Nephron progenitor cell (in vitro differentiated cells): ENCODE results near the gene XPNPEP3.

Source experiments
- DNase-seq: peaks from one replicate; pipeline ENCODE4 v3.0.0; 2021
- H3K27ac Mint-ChIP-seq: 2 replicates; pipeline ENCODE4 v1.8.0; 2021; ENCODE audit warnings: mild to moderate bottlenecking, moderate library complexity, mixed read lengths
- H3K27me3 Mint-ChIP-seq: 2 replicates; pipeline ENCODE4 v1.8.0; 2021; ENCODE audit warnings: mild to moderate bottlenecking, low read depth, mixed read lengths; ENCODE audit not compliant: poor library complexity
- H3K36me3 Mint-ChIP-seq: 2 replicates; pipeline ENCODE4 v1.8.0; 2021; ENCODE audit warnings: low read depth, mixed read lengths
- H3K4me1 Mint-ChIP-seq: 2 replicates; pipeline ENCODE4 v1.8.0; 2021; ENCODE audit warnings: mixed read lengths
- H3K4me3 Mint-ChIP-seq: 2 replicates; pipeline ENCODE4 v1.8.0; 2021; ENCODE audit warnings: mild to moderate bottlenecking, moderate library complexity, mixed read lengths
- H3K9me3 Mint-ChIP-seq: 2 replicates; pipeline ENCODE4 v1.8.0; 2021; ENCODE audit warnings: mild to moderate bottlenecking, moderate library complexity, mixed read lengths
- TF ChIP-seq, protein P1 (sequence below): fragments of 200-600 bp; sonication (generic); IDR thresholded peaks from 2 replicates; pipeline ENCODE4 v1.5.0; 2021; ENCODE audit warnings: antibody characterized with exemption

XPNPEP3 gene

GRCh38 chr22:40976866-40977700 is 120.1 kb downstream of the XPNPEP3 start:
- no peak for DNase-seq
- H3K9me3 Mint-ChIP-seq = no peaks in the 10 kb centered on the region
- H3K27ac Mint-ChIP-seq = no peak overlapping the region
- peaks cover 21% of the 10 kb centered on the region for H3K36me3 Mint-ChIP-seq
- H3K4me3 Mint-ChIP-seq = no peak overlapping the region
- H3K4me1 Mint-ChIP-seq = peaks cover 4% of the 10 kb centered on the region
- H3K27me3 Mint-ChIP-seq = peaks cover 7% of the 10 kb centered on the region
- TF ChIP-seq, protein P1, sequence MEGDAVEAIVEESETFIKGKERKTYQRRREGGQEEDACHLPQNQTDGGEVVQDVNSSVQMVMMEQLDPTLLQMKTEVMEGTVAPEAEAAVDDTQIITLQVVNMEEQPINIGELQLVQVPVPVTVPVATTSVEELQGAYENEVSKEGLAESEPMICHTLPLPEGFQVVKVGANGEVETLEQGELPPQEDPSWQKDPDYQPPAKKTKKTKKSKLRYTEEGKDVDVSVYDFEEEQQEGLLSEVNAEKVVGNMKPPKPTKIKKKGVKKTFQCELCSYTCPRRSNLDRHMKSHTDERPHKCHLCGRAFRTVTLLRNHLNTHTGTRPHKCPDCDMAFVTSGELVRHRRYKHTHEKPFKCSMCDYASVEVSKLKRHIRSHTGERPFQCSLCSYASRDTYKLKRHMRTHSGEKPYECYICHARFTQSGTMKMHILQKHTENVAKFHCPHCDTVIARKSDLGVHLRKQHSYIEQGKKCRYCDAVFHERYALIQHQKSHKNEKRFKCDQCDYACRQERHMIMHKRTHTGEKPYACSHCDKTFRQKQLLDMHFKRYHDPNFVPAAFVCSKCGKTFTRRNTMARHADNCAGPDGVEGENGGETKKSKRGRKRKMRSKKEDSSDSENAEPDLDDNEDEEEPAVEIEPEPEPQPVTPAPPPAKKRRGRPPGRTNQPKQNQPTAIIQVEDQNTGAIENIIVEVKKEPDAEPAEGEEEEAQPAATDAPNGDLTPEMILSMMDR = no peak

- TF ChIP-seq, protein P1 = no peak
- Mint-ChIP-seq H3K4me1 (peaks cover 12% of the 10 kb centered on the region), H3K36me3 (peaks cover 4% of the 10 kb centered on the region), H3K27me3 (peaks cover 7% of the 10 kb centered on the region), H3K4me3 (no peak overlapping the region), H3K27ac (no peak overlapping the region), H3K9me3 (no peaks in the 10 kb centered on the region)
- DNase-seq = no peak
These were observed 122.2 kb downstream of the XPNPEP3 start for GRCh38 chr22:40979198-40979597.

- H3K4me1 Mint-ChIP-seq = peaks cover 12% of the 10 kb centered on the region
- peaks cover 4% of the 10 kb centered on the region for H3K36me3 Mint-ChIP-seq
- H3K9me3 Mint-ChIP-seq = no peaks in the 10 kb centered on the region
- TF ChIP-seq, protein P1 = no peak
- H3K27me3 Mint-ChIP-seq = peaks cover 4% of the 10 kb centered on the region
- no peak for DNase-seq
- H3K27ac Mint-ChIP-seq = peak overlapping the region; percentile 69
- no peak overlapping the region for H3K4me3 Mint-ChIP-seq
These were observed 122.9 kb downstream of the XPNPEP3 start for GRCh38 chr22:40979871-40980270.
